Neutrophil (primary cell): ENCODE results near the gene DNASE1L3.

Source experiments
- H3K27ac ChIP-seq: fragments of 200-600 bp; sonication (generic); 2 replicates; pipeline ENCODE4 v1.5.1; 2016; ENCODE audit warnings: mild to moderate bottlenecking, moderate library complexity
- H3K27me3 ChIP-seq: fragments of 200-600 bp; sonication (generic); 2 replicates; pipeline ENCODE4 v1.6.0; 2016; ENCODE audit warnings: mild to moderate bottlenecking
- H3K36me3 ChIP-seq: fragments of 200-600 bp; sonication (generic); 2 replicates; pipeline ENCODE4 v1.5.1; 2017
- H3K4me1 ChIP-seq, 2 experiments: fragments of 200-600 bp in 1 of 2; sonication (generic) in 1 of 2; 1 replicate in 1 of 2; 2 replicates in 1 of 2; pipeline versions ENCODE4 v1.5.1 to v1.6.1; 2013 to 2016; ENCODE audit warnings: low read depth in 1 of 2, low read length in 1 of 2, mild to moderate bottlenecking in 1 of 2, moderate library complexity in 1 of 2; ENCODE audit not compliant: control insufficient read depth in 1 of 2, insufficient read depth in 1 of 2
- H3K4me3 ChIP-seq, 2 experiments: fragments of 200-600 bp in 1 of 2; sonication (generic) in 1 of 2; 1 replicate in 1 of 2; 2 replicates in 1 of 2; pipeline ENCODE4 v1.5.1; 2013 to 2016; ENCODE audit warnings: low read depth in 1 of 2, low read length in 1 of 2, mild to moderate bottlenecking in 1 of 2, moderate library complexity in 1 of 2
- H3K9me3 ChIP-seq: fragments of 200-600 bp; sonication (generic); 2 replicates; pipeline ENCODE4 v1.5.1; 2016
- CTCF ChIP-seq: fragments of 200-600 bp; sonication (generic); IDR thresholded peaks from 2 replicates; pipeline ENCODE4 v1.5.1; 2016; ENCODE audit warnings: antibody characterized with exemption

The DNASE1L3 gene

GRCh38 chr3:58254144-58254543 is 43.4 kb upstream of the DNASE1L3 start:
- Histone ChIP-seq H3K27ac (no peak overlapping the region), H3K36me3 (no peaks in the 10 kb centered on the region), H3K27me3 (no peaks in the 10 kb centered on the region), H3K9me3 (no peaks in the 10 kb centered on the region), H3K4me1 (no peaks in the 10 kb centered on the region), H3K4me3 (no peak overlapping the region)
- no peak for TF ChIP-seq CTCF

GRCh38 chr3:58251631-58252035 is 40.9 kb upstream of the DNASE1L3 start:
- no peak for TF ChIP-seq CTCF
- no peaks in the 10 kb centered on the region for H3K4me1 ChIP-seq
- no peaks in the 10 kb centered on the region for H3K9me3 ChIP-seq
- H3K36me3 ChIP-seq: no peaks in the 10 kb centered on the region
- H3K27ac ChIP-seq: no peak overlapping the region
- H3K27me3 ChIP-seq: no peaks in the 10 kb centered on the region
- no peak overlapping the region for H3K4me3 ChIP-seq

DNA sequence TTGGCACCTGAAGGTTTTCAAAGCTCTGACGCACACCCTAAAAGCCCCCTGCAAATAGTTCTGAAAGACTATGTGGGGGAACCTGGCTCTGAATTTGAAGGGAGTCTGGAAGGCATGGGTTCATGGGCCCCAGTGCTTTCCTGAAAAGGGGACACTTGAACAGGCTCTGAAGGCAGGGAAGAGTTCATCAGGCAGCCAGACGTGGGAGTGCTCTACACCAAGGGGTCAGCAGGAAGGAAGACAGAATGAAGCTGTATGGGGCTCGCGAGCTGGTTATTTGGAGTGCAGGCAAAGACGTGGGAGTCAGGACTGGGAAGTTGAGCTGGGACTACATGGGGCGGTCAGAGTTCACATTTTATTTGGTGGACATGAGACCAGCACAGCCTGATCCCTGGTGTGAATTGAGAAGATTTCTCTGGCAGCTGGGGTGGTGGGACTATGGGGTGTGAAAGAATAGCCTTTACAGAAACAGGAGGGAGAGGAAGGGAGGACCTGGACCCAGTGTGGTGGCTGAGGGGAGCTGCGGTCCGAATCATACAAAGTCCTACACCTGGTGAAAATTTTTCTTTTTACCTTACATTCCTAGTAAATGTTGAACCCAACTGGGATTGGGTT is 39.4 kb upstream of the DNASE1L3 start:
- Histone ChIP-seq H3K27ac (no peak overlapping the region), H3K4me1 (no peaks in the 10 kb centered on the region), H3K4me3 (no peak overlapping the region), H3K9me3 (no peaks in the 10 kb centered on the region), H3K27me3 (no peaks in the 10 kb centered on the region), H3K36me3 (no peaks in the 10 kb centered on the region)
- no peak for TF ChIP-seq CTCF

GRCh38 chr3:58249358-58250092 is 38.8 kb upstream of the DNASE1L3 start:
- Histone ChIP-seq H3K36me3 (no peaks in the 10 kb centered on the region), H3K9me3 (no peaks in the 10 kb centered on the region), H3K27ac (no peak overlapping the region), H3K4me1 (no peaks in the 10 kb centered on the region), H3K27me3 (no peaks in the 10 kb centered on the region), H3K4me3 (no peak overlapping the region)
- no peak for TF ChIP-seq CTCF

DNA sequence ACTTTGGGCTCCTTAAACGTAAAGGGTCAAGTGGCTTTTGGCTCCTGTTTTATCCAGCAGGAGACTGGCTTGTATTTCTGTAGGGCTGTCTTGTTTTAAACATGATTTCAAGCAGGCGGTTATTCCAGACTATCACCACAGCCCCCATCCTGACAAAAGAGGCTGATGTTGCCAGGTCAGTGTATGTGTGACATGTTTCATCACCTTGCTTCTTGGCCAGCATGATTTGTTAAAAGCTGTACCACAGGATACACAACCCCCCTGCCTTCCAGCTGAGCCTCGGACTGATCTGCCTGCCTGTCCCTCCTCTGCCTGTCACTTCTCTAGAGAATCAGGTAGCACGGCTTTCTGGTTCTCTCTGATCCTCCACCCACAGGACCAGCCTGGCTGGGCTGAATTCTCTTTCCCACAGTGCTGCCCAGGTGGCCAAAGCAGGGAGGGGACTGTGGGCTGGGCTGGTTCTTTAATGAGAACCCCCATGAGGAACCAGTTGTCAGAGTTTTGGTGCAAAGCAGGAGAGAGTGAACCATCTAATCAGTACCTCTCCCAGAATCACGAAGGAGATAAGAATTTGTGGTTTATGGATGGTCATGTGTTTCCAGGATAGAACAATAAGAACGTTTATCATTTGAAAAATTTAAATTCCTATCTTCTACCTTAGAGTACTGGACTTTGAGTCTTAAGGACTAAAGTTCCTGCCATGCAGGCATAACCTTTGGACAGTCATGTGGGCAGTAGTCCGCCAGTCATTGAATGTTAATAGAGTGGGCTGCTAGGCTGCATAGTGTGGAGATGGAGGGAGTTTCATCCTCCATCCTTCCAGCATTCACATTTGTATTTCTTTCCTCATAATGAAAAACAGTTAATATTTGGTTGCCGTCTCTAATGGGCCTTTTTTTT is 35.6 kb upstream of the DNASE1L3 start:
- no peaks in the 10 kb centered on the region for H3K4me1 ChIP-seq
- no peak overlapping the region for H3K4me3 ChIP-seq
- H3K9me3 ChIP-seq: no peaks in the 10 kb centered on the region
- H3K27ac ChIP-seq: no peak overlapping the region
- H3K36me3 ChIP-seq: no peaks in the 10 kb centered on the region
- no peak for TF ChIP-seq CTCF
- no peaks in the 10 kb centered on the region for H3K27me3 ChIP-seq
